ENCODE data around the gene MPIG6B. TPM values are rescaled to one million over a fixed set of nuclear protein-coding genes. Genes with fewer than 3 reads are reported as not detected.
A peak's percentile ranks its signal among the peaks of the same experiment; 100 is the strongest.

MPIG6B gene
- total and polyA plus RNA-seq, 4 donors = 0.08 to 10.7 (median 0.24) TPM

DNA sequence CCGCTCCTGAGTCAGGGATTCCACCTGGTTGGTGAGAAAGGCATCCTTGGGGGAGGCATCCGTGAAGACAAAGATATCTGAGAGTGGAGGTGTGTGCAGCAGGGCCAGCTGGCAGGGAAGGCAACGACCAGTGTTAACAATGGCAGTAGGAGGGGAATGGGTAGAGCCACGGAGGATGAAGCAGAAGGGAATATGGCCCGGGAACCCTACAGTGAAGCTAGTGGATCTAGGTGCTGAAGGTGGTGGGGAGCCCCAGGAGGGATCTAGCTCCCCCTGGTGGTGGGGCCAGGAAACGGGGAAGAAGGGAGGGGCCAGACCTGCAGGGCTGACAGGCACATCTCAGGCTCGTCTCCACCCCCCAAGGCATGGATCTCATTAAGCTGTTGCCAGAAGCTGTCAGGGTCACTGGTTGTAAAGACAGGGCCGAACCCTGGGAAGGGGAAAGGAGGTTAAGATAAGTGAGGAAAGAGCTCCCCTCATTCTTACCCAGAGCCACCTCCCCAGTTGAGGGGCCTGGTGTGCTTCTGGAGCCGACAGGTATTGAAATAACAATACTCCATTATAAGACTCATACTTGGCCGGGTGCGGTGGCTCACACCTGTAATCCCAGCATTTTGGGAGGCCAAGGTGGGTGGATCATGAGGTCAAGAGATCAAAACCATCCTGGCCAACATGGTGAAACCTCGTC lies 46.7 kb downstream of the MPIG6B start:
- H3K27ac ChIP-seq (ENCODE audit: low read depth in 1 of 2, low read length in 2 of 2) = no peak overlapping the region
- H3K36me3 ChIP-seq (ENCODE audit: control insufficient read depth in 4 of 4, insufficient read depth in 3 of 4, low read depth in 1 of 4, low read length in 3 of 4) = no peaks in the 10 kb centered on the region
- no peak overlapping the region for H3K4me3 ChIP-seq (ENCODE audit: low read depth in 1 of 3, low read length in 3 of 3)
- WGBS = 48% methylated on average over 12 of the region's 12 CpGs
- H3K9ac ChIP-seq (ENCODE audit: low read depth in 1 of 2, low read length in 2 of 2) = no peak overlapping the region
- TF ChIP-seq HNF4A (conservative IDR thresholded peaks at IDR 0.05) = no peak
- TF ChIP-seq YY1 (IDR thresholded peaks at IDR 0.05) = no peak
- no peak for TF ChIP-seq TAF1 (conservative IDR thresholded peaks at IDR 0.05)
- peak; percentile 92 to 97 for TF ChIP-seq RAD21 (IDR thresholded peaks at IDR 0.05)
- TF ChIP-seq, protein P1, sequence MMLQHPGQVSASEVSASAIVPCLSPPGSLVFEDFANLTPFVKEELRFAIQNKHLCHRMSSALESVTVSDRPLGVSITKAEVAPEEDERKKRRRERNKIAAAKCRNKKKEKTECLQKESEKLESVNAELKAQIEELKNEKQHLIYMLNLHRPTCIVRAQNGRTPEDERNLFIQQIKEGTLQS (IDR thresholded peaks at IDR 0.05) = no peak
- TF ChIP-seq, protein P2, sequence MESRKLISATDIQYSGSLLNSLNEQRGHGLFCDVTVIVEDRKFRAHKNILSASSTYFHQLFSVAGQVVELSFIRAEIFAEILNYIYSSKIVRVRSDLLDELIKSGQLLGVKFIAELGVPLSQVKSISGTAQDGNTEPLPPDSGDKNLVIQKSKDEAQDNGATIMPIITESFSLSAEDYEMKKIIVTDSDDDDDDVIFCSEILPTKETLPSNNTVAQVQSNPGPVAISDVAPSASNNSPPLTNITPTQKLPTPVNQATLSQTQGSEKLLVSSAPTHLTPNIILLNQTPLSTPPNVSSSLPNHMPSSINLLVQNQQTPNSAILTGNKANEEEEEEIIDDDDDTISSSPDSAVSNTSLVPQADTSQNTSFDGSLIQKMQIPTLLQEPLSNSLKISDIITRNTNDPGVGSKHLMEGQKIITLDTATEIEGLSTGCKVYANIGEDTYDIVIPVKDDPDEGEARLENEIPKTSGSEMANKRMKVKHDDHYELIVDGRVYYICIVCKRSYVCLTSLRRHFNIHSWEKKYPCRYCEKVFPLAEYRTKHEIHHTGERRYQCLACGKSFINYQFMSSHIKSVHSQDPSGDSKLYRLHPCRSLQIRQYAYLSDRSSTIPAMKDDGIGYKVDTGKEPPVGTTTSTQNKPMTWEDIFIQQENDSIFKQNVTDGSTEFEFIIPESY (IDR thresholded peaks at IDR 0.05) = no peak
- TF ChIP-seq, protein P3, sequence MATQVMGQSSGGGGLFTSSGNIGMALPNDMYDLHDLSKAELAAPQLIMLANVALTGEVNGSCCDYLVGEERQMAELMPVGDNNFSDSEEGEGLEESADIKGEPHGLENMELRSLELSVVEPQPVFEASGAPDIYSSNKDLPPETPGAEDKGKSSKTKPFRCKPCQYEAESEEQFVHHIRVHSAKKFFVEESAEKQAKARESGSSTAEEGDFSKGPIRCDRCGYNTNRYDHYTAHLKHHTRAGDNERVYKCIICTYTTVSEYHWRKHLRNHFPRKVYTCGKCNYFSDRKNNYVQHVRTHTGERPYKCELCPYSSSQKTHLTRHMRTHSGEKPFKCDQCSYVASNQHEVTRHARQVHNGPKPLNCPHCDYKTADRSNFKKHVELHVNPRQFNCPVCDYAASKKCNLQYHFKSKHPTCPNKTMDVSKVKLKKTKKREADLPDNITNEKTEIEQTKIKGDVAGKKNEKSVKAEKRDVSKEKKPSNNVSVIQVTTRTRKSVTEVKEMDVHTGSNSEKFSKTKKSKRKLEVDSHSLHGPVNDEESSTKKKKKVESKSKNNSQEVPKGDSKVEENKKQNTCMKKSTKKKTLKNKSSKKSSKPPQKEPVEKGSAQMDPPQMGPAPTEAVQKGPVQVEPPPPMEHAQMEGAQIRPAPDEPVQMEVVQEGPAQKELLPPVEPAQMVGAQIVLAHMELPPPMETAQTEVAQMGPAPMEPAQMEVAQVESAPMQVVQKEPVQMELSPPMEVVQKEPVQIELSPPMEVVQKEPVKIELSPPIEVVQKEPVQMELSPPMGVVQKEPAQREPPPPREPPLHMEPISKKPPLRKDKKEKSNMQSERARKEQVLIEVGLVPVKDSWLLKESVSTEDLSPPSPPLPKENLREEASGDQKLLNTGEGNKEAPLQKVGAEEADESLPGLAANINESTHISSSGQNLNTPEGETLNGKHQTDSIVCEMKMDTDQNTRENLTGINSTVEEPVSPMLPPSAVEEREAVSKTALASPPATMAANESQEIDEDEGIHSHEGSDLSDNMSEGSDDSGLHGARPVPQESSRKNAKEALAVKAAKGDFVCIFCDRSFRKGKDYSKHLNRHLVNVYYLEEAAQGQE (IDR thresholded peaks at IDR 0.05) = no peak
- TF ChIP-seq, protein P4, sequence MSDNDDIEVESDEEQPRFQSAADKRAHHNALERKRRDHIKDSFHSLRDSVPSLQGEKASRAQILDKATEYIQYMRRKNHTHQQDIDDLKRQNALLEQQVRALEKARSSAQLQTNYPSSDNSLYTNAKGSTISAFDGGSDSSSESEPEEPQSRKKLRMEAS (IDR thresholded peaks at IDR 0.05) = no peak
- no peak for TF ChIP-seq NR2F2 (IDR thresholded peaks at IDR 0.05)
- TF ChIP-seq HNF4G (IDR thresholded peaks at IDR 0.05) = no peak
- TF ChIP-seq SP1 (IDR thresholded peaks at IDR 0.05) = no peak
- TF ChIP-seq GABPA (IDR thresholded peaks at IDR 0.05 in 1 of 2, conservative IDR thresholded peaks at IDR 0.05 in 1 of 2) = no peak
- TF ChIP-seq EGR1 (IDR thresholded peaks at IDR 0.05; ENCODE audit: low read depth in 2 of 2) = no peak
- no peak for TF ChIP-seq FOXA1 (IDR thresholded peaks at IDR 0.05)
- peak in 1 of 2 donors; percentile 24 for TF ChIP-seq RXRA (IDR thresholded peaks at IDR 0.05)
- TF ChIP-seq, protein P5, sequence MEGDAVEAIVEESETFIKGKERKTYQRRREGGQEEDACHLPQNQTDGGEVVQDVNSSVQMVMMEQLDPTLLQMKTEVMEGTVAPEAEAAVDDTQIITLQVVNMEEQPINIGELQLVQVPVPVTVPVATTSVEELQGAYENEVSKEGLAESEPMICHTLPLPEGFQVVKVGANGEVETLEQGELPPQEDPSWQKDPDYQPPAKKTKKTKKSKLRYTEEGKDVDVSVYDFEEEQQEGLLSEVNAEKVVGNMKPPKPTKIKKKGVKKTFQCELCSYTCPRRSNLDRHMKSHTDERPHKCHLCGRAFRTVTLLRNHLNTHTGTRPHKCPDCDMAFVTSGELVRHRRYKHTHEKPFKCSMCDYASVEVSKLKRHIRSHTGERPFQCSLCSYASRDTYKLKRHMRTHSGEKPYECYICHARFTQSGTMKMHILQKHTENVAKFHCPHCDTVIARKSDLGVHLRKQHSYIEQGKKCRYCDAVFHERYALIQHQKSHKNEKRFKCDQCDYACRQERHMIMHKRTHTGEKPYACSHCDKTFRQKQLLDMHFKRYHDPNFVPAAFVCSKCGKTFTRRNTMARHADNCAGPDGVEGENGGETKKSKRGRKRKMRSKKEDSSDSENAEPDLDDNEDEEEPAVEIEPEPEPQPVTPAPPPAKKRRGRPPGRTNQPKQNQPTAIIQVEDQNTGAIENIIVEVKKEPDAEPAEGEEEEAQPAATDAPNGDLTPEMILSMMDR (IDR thresholded peaks at IDR 0.05; ENCODE audit: low read depth, low read length, missing input control) = peak; percentile 92
- TF ChIP-seq JUND (IDR thresholded peaks at IDR 0.05) = no peak
- TF ChIP-seq FOXA2 (IDR thresholded peaks at IDR 0.05) = no peak
- peak; percentile 93 for DNase-seq (ENCODE audit: low spot score)
- no peaks in the 10 kb centered on the region for H3K9me3 ChIP-seq (ENCODE audit: control insufficient read depth in 4 of 4, low read length in 3 of 4)
- H3K27me3 ChIP-seq (ENCODE audit: control insufficient read depth in 4 of 4, insufficient read depth in 4 of 4, low read length in 3 of 4) = no peaks in the 10 kb centered on the region
- peaks cover 0 to 7% (median 4%) of the 10 kb centered on the region in 4 donors for H3K4me1 ChIP-seq (ENCODE audit: control insufficient read depth in 4 of 4, insufficient read depth in 4 of 4, low read length in 3 of 4)
